H1 (cell line): Measurements from ENCODE around the gene NSD2. TPM values are rescaled to one million over a fixed set of nuclear protein-coding genes. Genes with fewer than 3 reads are reported as not detected.

Experiments
- CTCF ChIA-PET: fragments of 300-600 bp; sonication (Branson Sonifier 250); formaldehyde crosslinking; loops from one replicate; lab custom pipeline; 2021; ENCODE audit not compliant: partially characterized antibody; lab: Charles Lee
- POLR2A ChIA-PET: fragments of 300-600 bp; sonication (Branson Sonifier 250); formaldehyde crosslinking; loops from one replicate; lab custom pipeline; 2021; ENCODE audit warnings: inconsistent platforms; ENCODE audit not compliant: partially characterized antibody; lab: Charles Lee
- DNase-seq, 2 experiments: peaks; one replicate each; pipeline versions ENCODE4 v3.0.0 to v3.0.0-alpha.2; 2010 to 2022; ENCODE audit warnings: low spot score in 2 of 2, low read depth in 1 of 2, mixed read lengths in 1 of 2
- FAIRE-seq: peaks from 2 replicates; lab custom pipeline; 2011; peaks lifted over from hg19 to GRCh38; lab: Jason Lieb, UNC
- H2AFZ ChIP-seq: 2 replicates; pipeline ENCODE4 v1.8.1; 2012; ENCODE audit warnings: low read length, inconsistent platforms
- H2AK5ac ChIP-seq: 2 replicates; pipeline ENCODE4 v1.6.1; 2013; ENCODE audit warnings: low read depth, low read length
- H2BK120ac ChIP-seq: replicated peaks from 2 replicates; pipeline ENCODE3; 2013; ENCODE audit warnings: low read depth, low read length, inconsistent platforms
- H2BK12ac ChIP-seq: 2 replicates; pipeline ENCODE4 v1.6.1; 2013; ENCODE audit warnings: low read depth, low read length
- H2BK15ac ChIP-seq: 2 replicates; pipeline ENCODE4 v1.6.1; 2013; ENCODE audit warnings: low read length
- H2BK20ac ChIP-seq: 2 replicates; pipeline ENCODE4 v1.6.1; 2013; ENCODE audit warnings: low read length
- H2BK5ac ChIP-seq: 2 replicates; pipeline ENCODE4 v1.6.1; 2013; ENCODE audit warnings: low read depth, low read length
- H3K14ac ChIP-seq: 2 replicates; pipeline ENCODE4 v1.6.1; 2013; ENCODE audit warnings: inconsistent platforms; ENCODE audit not compliant: insufficient read length
- H3K18ac ChIP-seq: 2 replicates; pipeline ENCODE4 v1.6.1; 2013; ENCODE audit warnings: low read length; ENCODE audit errors: extremely low read depth
- H3K23ac ChIP-seq: 2 replicates; pipeline ENCODE4 v1.6.1; 2013; ENCODE audit warnings: inconsistent platforms; ENCODE audit not compliant: insufficient read length
- H3K23me2 ChIP-seq: 2 replicates; pipeline ENCODE4 v1.6.1; 2013; ENCODE audit warnings: low read depth, low read length
- H3K27ac ChIP-seq: 2 replicates; pipeline ENCODE4 v1.6.1; 2011; ENCODE audit warnings: low read depth, low read length, inconsistent platforms
- H3K27me3 ChIP-seq, 4 experiments: replicated peaks in 1 of 4; 1 replicate in 1 of 4; 2 replicates in 3 of 4; pipeline versions ENCODE4 v1.6.1 to v1.8.1; 2011 to 2013; ENCODE audit warnings: low read length in 3 of 4, mild to moderate bottlenecking in 3 of 4, inconsistent platforms in 2 of 4, mixed read lengths in 2 of 4, moderate library complexity in 1 of 4; ENCODE audit not compliant: control insufficient read depth in 3 of 4, insufficient read depth in 3 of 4; ENCODE audit errors: extremely low read depth in 1 of 4
- H3K36me3 ChIP-seq, 4 experiments: 2 replicates each; pipeline versions ENCODE4 v1.6.1 to v1.8.1; 2011 to 2013; ENCODE audit warnings: mild to moderate bottlenecking in 4 of 4, low read length in 3 of 4, moderate library complexity in 2 of 4, control low read depth in 1 of 4, inconsistent platforms in 1 of 4; ENCODE audit not compliant: insufficient read depth in 4 of 4, control insufficient read depth in 2 of 4
- H3K4ac ChIP-seq: replicated peaks from 2 replicates; pipeline ENCODE3; 2013; ENCODE audit warnings: low read length, low read depth, mixed read lengths, inconsistent platforms; ENCODE audit not compliant: insufficient read length
- H3K4me1 ChIP-seq, 4 experiments: replicated peaks in 1 of 4; 1 replicate in 1 of 4; 2 replicates in 3 of 4; pipeline versions ENCODE4 v1.6.1 to v1.8.1; 2011 to 2013; ENCODE audit warnings: low read length in 3 of 4, inconsistent platforms in 2 of 4, mixed read lengths in 1 of 4; ENCODE audit not compliant: insufficient read depth in 4 of 4, control insufficient read depth in 3 of 4
- H3K4me2 ChIP-seq, 2 experiments: 2 replicates each; pipeline versions ENCODE4 v1.6.1 to v1.8.1; 2011 to 2013; ENCODE audit warnings: low read depth in 2 of 2, low read length in 2 of 2, control low read depth in 1 of 2, inconsistent platforms in 1 of 2, mild to moderate bottlenecking in 1 of 2; ENCODE audit not compliant: insufficient read depth in 1 of 2
- H3K4me3 ChIP-seq, 4 experiments: fragments of 200-600, 300-600 bp in 1 of 4; sonication (generic), shearing (Covaris generic), sonication (Bioruptor Twin) in 1 of 4; 2 replicates each; pipeline versions ENCODE4 v1.5.1 to v1.8.1; 2011 to 2016; ENCODE audit warnings: low read length in 4 of 4, low read depth in 3 of 4, control low read depth in 2 of 4, inconsistent platforms in 2 of 4, mild to moderate bottlenecking in 2 of 4, mixed read lengths in 1 of 4, moderate library complexity in 1 of 4; ENCODE audit not compliant: insufficient read depth in 2 of 4; ENCODE audit errors: extremely low read depth in 1 of 4
- H3K56ac ChIP-seq: replicated peaks from 2 replicates; pipeline ENCODE3; 2013; ENCODE audit warnings: low read depth, mild to moderate bottlenecking, mixed read lengths, low read length, inconsistent platforms; ENCODE audit not compliant: insufficient read length
- H3K79me1 ChIP-seq: 2 replicates; pipeline ENCODE4 v1.6.1; 2013; ENCODE audit warnings: low read depth, low read length, control low read depth
- H3K79me2 ChIP-seq, 2 experiments: 2 replicates each; pipeline versions ENCODE4 v1.6.1 to v1.8.1; 2012 to 2013; ENCODE audit warnings: low read length in 2 of 2, mild to moderate bottlenecking in 2 of 2, inconsistent platforms in 1 of 2; ENCODE audit not compliant: insufficient read depth in 2 of 2, control insufficient read depth in 1 of 2
- H3K9ac ChIP-seq, 4 experiments: replicated peaks in 1 of 4; 1 replicate in 1 of 4; 2 replicates in 3 of 4; pipeline versions ENCODE4 v1.6.1 to v1.8.1; 2011 to 2013; ENCODE audit warnings: low read depth in 3 of 4, low read length in 3 of 4, control low read depth in 2 of 4, mild to moderate bottlenecking in 2 of 4, moderate library complexity in 2 of 4, inconsistent platforms in 1 of 4; ENCODE audit errors: extremely low read depth in 1 of 4
- H3K9me3 ChIP-seq, 2 experiments: 2 replicates each; pipeline versions ENCODE4 v1.6.1 to v1.8.1; 2012 to 2013; ENCODE audit warnings: mild to moderate bottlenecking in 2 of 2, moderate library complexity in 2 of 2, control low read depth in 1 of 2, inconsistent platforms in 1 of 2, low read depth in 1 of 2, low read length in 1 of 2, mixed read lengths in 1 of 2; ENCODE audit not compliant: insufficient read depth in 2 of 2
- H4K20me1 ChIP-seq, 2 experiments: replicated peaks in 1 of 2; 2 replicates each; pipeline versions ENCODE3 to v1.8.1; 2011 to 2013; ENCODE audit warnings: inconsistent platforms in 2 of 2, low read length in 2 of 2, mild to moderate bottlenecking in 1 of 2; ENCODE audit not compliant: insufficient read depth in 2 of 2, control insufficient read depth in 1 of 2
- H4K5ac ChIP-seq: 2 replicates; pipeline ENCODE4 v1.6.1; 2013; ENCODE audit warnings: low read length, low read depth, mixed read lengths, inconsistent platforms; ENCODE audit not compliant: insufficient read length
- H4K8ac ChIP-seq: 2 replicates; pipeline ENCODE4 v1.8.0; 2013; ENCODE audit warnings: mild to moderate bottlenecking, moderate library complexity, low read length, inconsistent platforms; ENCODE audit not compliant: insufficient read depth; ENCODE audit errors: extremely low read depth
- H4K91ac ChIP-seq: replicated peaks from 2 replicates; pipeline ENCODE3; 2013; ENCODE audit warnings: low read length, mixed read lengths, inconsistent platforms; ENCODE audit not compliant: insufficient read length
- ASH2L ChIP-seq: fragments of 200-600, 300-600 bp; sonication (generic); IDR thresholded peaks from one replicate; pipeline ENCODE4 v1.7.1; 2017; ENCODE audit warnings: low read length
- ATF3 ChIP-seq: IDR thresholded peaks from 2 replicates; pipeline ENCODE4 v1.6.1; 2011; ENCODE audit warnings: low read depth, mild to moderate bottlenecking, low read length; ENCODE audit not compliant: insufficient read depth
- CTBP2 ChIP-seq: IDR thresholded peaks from 2 replicates; pipeline ENCODE4 v1.7.0; 2011; ENCODE audit warnings: borderline replicate concordance, mild to moderate bottlenecking, moderate library complexity, mixed read lengths, low read length; ENCODE audit not compliant: insufficient read depth, insufficient read length
- GABPA ChIP-seq: IDR thresholded peaks from 2 replicates; pipeline ENCODE4 v1.6.1; 2011; ENCODE audit warnings: mild to moderate bottlenecking, low read length, moderate library complexity, borderline replicate concordance; ENCODE audit not compliant: insufficient read depth
- GTF2F1 ChIP-seq: IDR thresholded peaks from 2 replicates; pipeline ENCODE4 v1.6.1; 2012; ENCODE audit warnings: low read depth, low read length, improper control_type of control experiment, borderline replicate concordance
- RBBP5 ChIP-seq: IDR thresholded peaks from 2 replicates; pipeline ENCODE4 v1.7.1; 2012; ENCODE audit warnings: low read depth, mild to moderate bottlenecking, inconsistent platforms, low read length, moderate library complexity, borderline replicate concordance
- RXRA ChIP-seq: IDR thresholded peaks from 2 replicates; pipeline ENCODE4 v1.6.1; 2011; ENCODE audit warnings: low read depth, mild to moderate bottlenecking, low read length, moderate library complexity; ENCODE audit not compliant: insufficient read depth
- ZNF274 ChIP-seq: IDR thresholded peaks from 2 replicates; pipeline ENCODE4 v1.7.0; 2012; ENCODE audit warnings: low read length, borderline replicate concordance; ENCODE audit errors: extremely low read depth
- WGBS, 2 experiments: shearing (Covaris generic) in 1 of 2; methylation state at CpG; one replicate each; pipeline versions ENCODE4 v1.1.6 to v1.1.7; 2013 to 2015; ENCODE audit warnings: low lambda C conversion rate in 2 of 2, mixed read lengths in 2 of 2, inconsistent platforms in 1 of 2, low coverage in 1 of 2, missing lambda C conversion rate in 1 of 2; ENCODE audit not compliant: insufficient replicate concordance in 2 of 2, insufficient coverage in 1 of 2, insufficient read length in 1 of 2; ENCODE audit errors: extremely low coverage in 1 of 2, missing lambda C conversion rate in 1 of 2; 5-methylcytosine and 5-hydroxymethylcytosine counted together
- polyA plus RNA-seq, 7 experiments: library from polyadenylated mRNA; depleted of rRNA in 3 of 7; stranded (reverse) in 5 of 7; unstranded in 2 of 7; fragments of >200 nt in 5 of 7; fragments of 200-250 nt in 2 of 7; gene quantifications; 1 replicate in 5 of 7; 2 replicates in 1 of 7; 4 replicates in 1 of 7; pipeline versions ENCODE4 v1.2.1 to v1.2.3, GENCODE V29; 2011 to 2013; ENCODE audit warnings: missing spikeins in 2 of 7, mixed read lengths in 2 of 7
- total RNA-seq: library from RNA; stranded (reverse); fragmentation: NEBNext Ultra II Directional; extraction: Animal tissue kit (Norgen Biotek cat#: 25700); gene quantifications from 2 replicates; pipeline ENCODE4 v1.2.1, GENCODE V29; 2021

The NSD2 gene
- total and polyA plus RNA-seq, 2 of the 8 experiments (the other 6 are each of a cell fraction or from before 2014, with no cell fraction given) = 26.7 to 129 TPM

GRCh38 chr4:1834047-1834775 is 37.0 kb upstream of the NSD2 start:
- ChIA-PET POLR2A (interaction anchor here (0.7 kb wide), 1 partner anchor 95 kb away, joined by 4 read pairs; no protein-coding TSS in a partner anchor), CTCF (interaction anchor here (0.5 to 3.5 kb wide), 14 partner anchors 8 to 150 kb away, joined by 3 to 16 read pairs (median 4); no protein-coding TSS in a partner anchor)
- no peak for FAIRE-seq
- H2BK5ac ChIP-seq = no peak overlapping the region
- H3K4ac ChIP-seq = no peak overlapping the region
- H3K56ac ChIP-seq = no peak overlapping the region
- 91% methylated on average over 21 of the region's 21 CpGs; no CpG with 5 or more reads in 1 of the 2 experiments for WGBS, 2 experiments
- no peak overlapping the region for H3K9ac ChIP-seq
- H3K4me3 ChIP-seq = no peak overlapping the region
- peaks cover 0 to 25% (median 11%) of the 10 kb centered on the region in 4 experiments; a peak in 5 of 8 replicates for H3K36me3 ChIP-seq
- H4K91ac ChIP-seq = no peak overlapping the region
- no peak for DNase-seq
- no peak overlapping the region for H3K23ac ChIP-seq
- no peak overlapping the region for H4K5ac ChIP-seq
- peaks cover 0 to 4% (median 1%) of the 10 kb centered on the region in 4 experiments; a peak in 4 of 7 replicates for H3K4me1 ChIP-seq
- H3K9me3 ChIP-seq = no peaks in the 10 kb centered on the region; a peak in 2 of 4 replicates
- no peak overlapping the region for H2BK15ac ChIP-seq
- no peak overlapping the region for H3K27ac ChIP-seq
- H3K79me2 ChIP-seq = no peaks in the 10 kb centered on the region
- H3K14ac ChIP-seq = no peak overlapping the region
- no peak overlapping the region for H4K8ac ChIP-seq
- H3K18ac ChIP-seq = no peak overlapping the region
- H2BK120ac ChIP-seq = no peak overlapping the region
- no peak overlapping the region for H2AFZ ChIP-seq
- H3K79me1 ChIP-seq = no peaks in the 10 kb centered on the region
- H2BK20ac ChIP-seq = no peak overlapping the region
- peaks cover 0 to 9% of the 10 kb centered on the region in 2 experiments for H4K20me1 ChIP-seq
- no peak overlapping the region for H2AK5ac ChIP-seq
- no peak overlapping the region for H3K4me2 ChIP-seq
- no peaks in the 10 kb centered on the region for H3K27me3 ChIP-seq
- no peaks in the 10 kb centered on the region for H3K23me2 ChIP-seq
- no peak overlapping the region for H2BK12ac ChIP-seq
- TF ChIP-seq ZNF274 (no peak), GABPA (no peak), RXRA (no peak), CTBP2 (no peak), ASH2L (no peak), RBBP5 (no peak), GTF2F1 (no peak), ATF3 (no peak)
